Measurements from ENCODE around the gene GJA1.

The GJA1 gene

GRCh38 chr6:121460170-121460569 is 24.7 kb downstream of the GJA1 start:
- no peak overlapping the region for H3K27ac ChIP-seq (ENCODE audit: low read length)

DNA sequence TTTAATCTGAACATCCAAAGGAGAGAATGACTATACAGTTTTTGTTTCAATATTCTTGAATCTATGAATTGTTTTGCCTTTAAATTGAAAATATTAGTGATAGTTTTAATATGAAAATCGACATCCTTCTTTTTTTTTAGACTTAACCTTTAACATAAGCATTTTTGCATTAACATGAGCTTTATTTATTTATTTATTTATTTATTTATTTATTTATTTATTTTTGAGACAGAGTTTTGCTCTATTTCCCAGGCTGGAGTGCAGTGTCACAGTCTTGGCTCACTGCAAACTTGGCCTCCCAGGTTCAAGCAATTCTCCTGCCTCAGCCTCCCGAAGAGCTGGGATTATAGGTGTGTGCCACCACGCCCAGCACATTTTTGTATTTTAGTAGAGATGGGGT is 27.6 kb downstream of the GJA1 start:
- H3K36me3 ChIP-seq (ENCODE audit: control insufficient read depth, low read depth, low read length), result no peaks in the 10 kb centered on the region
- H3K4me1 ChIP-seq (ENCODE audit: control insufficient read depth, low read depth, low read length), result no peaks in the 10 kb centered on the region
- H3K9me3 ChIP-seq (ENCODE audit: control insufficient read depth, low read depth, low read length), result no peaks in the 10 kb centered on the region
- H3K27me3 ChIP-seq (ENCODE audit: control insufficient read depth, insufficient read depth, low read length), result no peaks in the 10 kb centered on the region
- H3K4me3 ChIP-seq (ENCODE audit: low read length), result no peak overlapping the region
- no peak overlapping the region for H3K9ac ChIP-seq (ENCODE audit: low read length)
- H3K27ac ChIP-seq (ENCODE audit: low read length), result no peak overlapping the region

More at GRCh38 chr6:121460170-121460569, 24.7 kb downstream of the GJA1 start:
- Histone ChIP-seq H3K4me3 (ENCODE audit: low read length) (no peak overlapping the region), H3K4me1 (ENCODE audit: control insufficient read depth, low read depth, low read length) (no peaks in the 10 kb centered on the region), H3K9me3 (ENCODE audit: control insufficient read depth, low read depth, low read length) (no peaks in the 10 kb centered on the region), H3K36me3 (ENCODE audit: control insufficient read depth, low read depth, low read length) (no peaks in the 10 kb centered on the region), H3K9ac (ENCODE audit: low read length) (no peak overlapping the region), H3K27me3 (ENCODE audit: control insufficient read depth, insufficient read depth, low read length) (no peaks in the 10 kb centered on the region)

DNA sequence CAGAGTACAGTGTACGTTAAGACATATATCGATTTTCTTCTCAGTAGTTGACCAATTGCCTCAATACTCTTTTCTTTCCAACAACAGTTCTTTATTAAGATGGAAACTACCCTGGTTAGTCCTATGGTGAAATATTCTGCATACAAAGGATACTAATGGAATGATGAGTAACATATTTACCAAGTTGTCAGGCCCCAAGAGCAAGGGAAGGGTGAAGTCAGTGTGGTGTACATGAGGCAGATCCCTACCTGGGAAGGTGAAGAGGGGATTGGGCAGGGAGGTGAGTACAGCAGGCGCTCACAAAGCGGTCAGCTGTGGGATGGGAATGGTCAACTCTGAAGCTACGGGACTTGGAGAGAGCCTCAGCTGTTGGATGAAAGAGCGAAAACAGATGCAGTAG is 29.7 kb downstream of the GJA1 start:
- Histone ChIP-seq H3K4me3 (ENCODE audit: low read length) (no peak overlapping the region), H3K27ac (ENCODE audit: low read length) (no peak overlapping the region), H3K27me3 (ENCODE audit: control insufficient read depth, insufficient read depth, low read length) (no peaks in the 10 kb centered on the region), H3K36me3 (ENCODE audit: control insufficient read depth, low read depth, low read length) (no peaks in the 10 kb centered on the region), H3K9ac (ENCODE audit: low read length) (no peak overlapping the region), H3K4me1 (ENCODE audit: control insufficient read depth, low read depth, low read length) (no peaks in the 10 kb centered on the region), H3K9me3 (ENCODE audit: control insufficient read depth, low read depth, low read length) (no peaks in the 10 kb centered on the region)

DNA sequence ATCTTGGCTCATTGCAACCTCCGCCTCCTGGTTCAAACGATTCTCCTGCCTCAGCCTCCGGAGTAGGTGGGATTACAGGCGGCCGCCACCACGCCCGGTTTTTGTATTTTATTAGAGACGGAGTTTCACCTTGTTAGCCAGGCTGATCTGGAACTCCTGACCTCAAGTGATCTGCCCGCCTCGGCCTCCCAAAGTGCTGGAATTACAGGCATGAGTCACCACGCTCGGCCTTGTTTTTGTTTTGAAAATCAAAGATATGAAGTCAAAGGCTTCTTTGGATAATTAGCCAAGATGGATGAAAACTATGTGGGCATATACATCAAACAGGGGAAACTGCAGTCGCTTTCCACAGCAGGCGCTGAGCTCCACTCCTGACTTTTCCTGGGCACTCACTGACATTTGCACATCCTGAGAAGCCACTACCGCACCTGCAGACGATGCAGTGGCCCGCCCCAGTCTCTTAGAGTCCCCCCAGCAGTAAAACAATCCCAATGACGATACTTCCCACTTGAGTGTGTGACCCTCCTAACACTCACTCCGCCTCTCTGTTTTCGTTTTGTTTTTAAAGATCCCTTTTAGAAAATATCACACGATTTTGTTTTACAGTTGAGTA is 44.1 kb downstream of the GJA1 start:
- Histone ChIP-seq H3K9me3 (ENCODE audit: control insufficient read depth, low read depth, low read length) (no peaks in the 10 kb centered on the region), H3K4me1 (ENCODE audit: control insufficient read depth, low read depth, low read length) (no peaks in the 10 kb centered on the region), H3K27me3 (ENCODE audit: control insufficient read depth, insufficient read depth, low read length) (no peaks in the 10 kb centered on the region), H3K9ac (ENCODE audit: low read length) (no peak overlapping the region), H3K36me3 (ENCODE audit: control insufficient read depth, low read depth, low read length) (no peaks in the 10 kb centered on the region), H3K4me3 (ENCODE audit: low read length) (no peak overlapping the region), H3K27ac (ENCODE audit: low read length) (no peak overlapping the region)

DNA sequence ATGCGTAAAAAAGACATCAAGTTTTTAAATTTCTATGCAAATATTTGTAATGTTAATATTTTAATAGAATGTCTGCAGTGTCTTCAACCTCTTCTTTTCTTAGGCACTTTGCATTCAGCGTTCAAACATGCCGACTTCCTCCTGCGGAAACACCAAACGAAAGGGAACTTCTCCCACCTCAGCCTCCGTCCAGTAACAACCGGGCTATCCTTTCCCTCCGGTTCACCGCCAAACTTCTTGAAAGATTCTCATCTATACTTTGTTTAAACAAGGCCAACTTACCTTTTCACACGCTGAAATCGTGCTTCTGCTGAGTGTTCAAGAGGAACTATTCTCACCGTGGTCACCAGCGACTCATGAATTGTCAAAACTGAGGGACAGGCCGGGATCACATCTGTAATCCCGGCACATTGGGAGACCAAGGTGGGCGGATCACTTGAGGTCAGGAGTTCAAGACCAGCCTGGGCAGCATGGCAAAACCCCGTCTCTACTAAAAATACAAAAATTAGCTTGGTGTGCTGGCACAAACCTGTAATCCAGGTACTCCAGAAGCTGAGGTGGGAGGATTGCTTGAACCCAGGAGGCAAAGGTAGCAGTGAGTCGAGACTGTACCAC is 44.8 kb downstream of the GJA1 start:
- Histone ChIP-seq H3K9me3 (ENCODE audit: control insufficient read depth, low read depth, low read length) (no peaks in the 10 kb centered on the region), H3K36me3 (ENCODE audit: control insufficient read depth, low read depth, low read length) (no peaks in the 10 kb centered on the region), H3K4me3 (ENCODE audit: low read length) (no peak overlapping the region), H3K9ac (ENCODE audit: low read length) (no peak overlapping the region), H3K4me1 (ENCODE audit: control insufficient read depth, low read depth, low read length) (peaks cover 3% of the 10 kb centered on the region), H3K27ac (ENCODE audit: low read length) (no peak overlapping the region), H3K27me3 (ENCODE audit: control insufficient read depth, insufficient read depth, low read length) (no peaks in the 10 kb centered on the region)

DNA sequence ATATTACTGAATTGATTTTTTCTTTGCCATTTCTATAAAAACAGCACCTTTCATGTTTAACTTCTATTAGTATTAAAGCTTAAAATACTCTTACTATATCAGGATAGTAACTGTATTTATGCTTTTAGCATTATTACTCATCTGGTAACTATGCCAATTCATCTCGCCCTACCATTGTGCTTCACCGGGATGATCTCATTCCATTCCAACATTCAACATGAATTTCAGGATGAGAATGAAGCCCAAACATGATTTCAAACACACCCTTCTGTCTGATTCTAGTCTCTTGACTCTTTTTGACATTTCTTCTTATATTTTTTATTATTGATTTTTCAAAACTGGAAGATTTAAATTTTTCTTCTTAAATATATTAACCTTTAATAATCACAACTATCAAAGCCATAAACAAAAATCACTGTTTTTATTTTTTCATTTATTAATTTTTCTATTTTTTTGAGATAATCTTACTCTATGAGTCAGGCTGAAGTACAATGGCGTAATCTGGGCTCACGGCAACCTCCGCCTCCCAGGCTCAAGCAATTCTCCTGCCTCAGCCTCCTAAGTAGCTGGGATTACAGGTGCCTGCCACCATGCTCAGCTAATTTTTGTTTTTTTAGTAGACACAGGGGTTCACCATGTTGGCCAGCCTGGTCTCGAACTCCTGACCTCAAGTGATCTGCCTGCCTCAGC is 46.7 kb downstream of the GJA1 start:
- no peaks in the 10 kb centered on the region for H3K9me3 ChIP-seq (ENCODE audit: control insufficient read depth, low read depth, low read length)
- no peak overlapping the region for H3K4me3 ChIP-seq (ENCODE audit: low read length)
- H3K27me3 ChIP-seq (ENCODE audit: control insufficient read depth, insufficient read depth, low read length), result no peaks in the 10 kb centered on the region
- no peak overlapping the region for H3K9ac ChIP-seq (ENCODE audit: low read length)
- no peaks in the 10 kb centered on the region for H3K36me3 ChIP-seq (ENCODE audit: control insufficient read depth, low read depth, low read length)
- H3K4me1 ChIP-seq (ENCODE audit: control insufficient read depth, low read depth, low read length), result peaks cover 8% of the 10 kb centered on the region
- H3K27ac ChIP-seq (ENCODE audit: low read length), result no peak overlapping the region

- Histone ChIP-seq H3K9ac (ENCODE audit: low read length) (no peak overlapping the region), H3K4me3 (ENCODE audit: low read length) (no peak overlapping the region), H3K9me3 (ENCODE audit: control insufficient read depth, low read depth, low read length) (no peaks in the 10 kb centered on the region), H3K27me3 (ENCODE audit: control insufficient read depth, insufficient read depth, low read length) (no peaks in the 10 kb centered on the region), H3K27ac (ENCODE audit: low read length) (no peak overlapping the region), H3K36me3 (ENCODE audit: control insufficient read depth, low read depth, low read length) (no peaks in the 10 kb centered on the region), H3K4me1 (ENCODE audit: control insufficient read depth, low read depth, low read length) (peaks cover 12% of the 10 kb centered on the region)
These were observed 47.3 kb downstream of the GJA1 start for GRCh38 chr6:121482751-121483150.

- Histone ChIP-seq H3K27me3 (ENCODE audit: control insufficient read depth, insufficient read depth, low read length) (no peaks in the 10 kb centered on the region), H3K36me3 (ENCODE audit: control insufficient read depth, low read depth, low read length) (no peaks in the 10 kb centered on the region), H3K4me1 (ENCODE audit: control insufficient read depth, low read depth, low read length) (peaks cover 20% of the 10 kb centered on the region), H3K27ac (ENCODE audit: low read length) (no peak overlapping the region), H3K4me3 (ENCODE audit: low read length) (no peak overlapping the region), H3K9ac (ENCODE audit: low read length) (no peak overlapping the region), H3K9me3 (ENCODE audit: control insufficient read depth, low read depth, low read length) (no peaks in the 10 kb centered on the region)
These were observed 49.9 kb downstream of the GJA1 start for GRCh38 chr6:121485359-121485811.

DNA sequence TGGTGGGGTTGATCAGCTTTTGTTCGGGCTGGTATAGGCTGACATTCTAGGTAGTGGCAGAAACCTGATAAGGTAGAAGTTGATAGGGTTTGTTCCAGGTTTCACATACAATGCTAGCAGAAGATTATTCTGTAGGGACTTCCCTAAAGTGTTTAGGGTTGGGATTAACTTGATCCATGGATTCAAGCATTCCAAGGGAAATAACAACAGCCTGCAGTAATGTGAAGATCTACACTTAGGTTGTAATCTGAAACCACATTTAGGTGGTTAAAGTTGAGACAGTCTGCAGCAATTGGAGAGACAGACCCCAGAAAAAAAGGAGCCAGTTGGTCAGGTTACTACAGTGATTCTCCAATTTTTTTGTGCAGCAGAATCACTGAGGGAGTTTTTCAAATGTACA is 56.1 kb downstream of the GJA1 start:
- Histone ChIP-seq H3K9ac (ENCODE audit: low read length) (no peak overlapping the region), H3K27ac (ENCODE audit: low read length) (peak overlapping the region; percentile 14), H3K27me3 (ENCODE audit: control insufficient read depth, insufficient read depth, low read length) (no peaks in the 10 kb centered on the region), H3K4me1 (ENCODE audit: control insufficient read depth, low read depth, low read length) (peaks cover 21% of the 10 kb centered on the region), H3K36me3 (ENCODE audit: control insufficient read depth, low read depth, low read length) (no peaks in the 10 kb centered on the region), H3K9me3 (ENCODE audit: control insufficient read depth, low read depth, low read length) (no peaks in the 10 kb centered on the region), H3K4me3 (ENCODE audit: low read length) (no peak overlapping the region)

GRCh38 chr6:121492536-121492935 is 57.1 kb downstream of the GJA1 start:
- Histone ChIP-seq H3K27me3 (ENCODE audit: control insufficient read depth, insufficient read depth, low read length) (no peaks in the 10 kb centered on the region), H3K9ac (ENCODE audit: low read length) (no peak overlapping the region), H3K27ac (ENCODE audit: low read length) (no peak overlapping the region), H3K4me1 (ENCODE audit: control insufficient read depth, low read depth, low read length) (peaks cover 17% of the 10 kb centered on the region), H3K9me3 (ENCODE audit: control insufficient read depth, low read depth, low read length) (no peaks in the 10 kb centered on the region), H3K36me3 (ENCODE audit: control insufficient read depth, low read depth, low read length) (no peaks in the 10 kb centered on the region), H3K4me3 (ENCODE audit: low read length) (no peak overlapping the region)

DNA sequence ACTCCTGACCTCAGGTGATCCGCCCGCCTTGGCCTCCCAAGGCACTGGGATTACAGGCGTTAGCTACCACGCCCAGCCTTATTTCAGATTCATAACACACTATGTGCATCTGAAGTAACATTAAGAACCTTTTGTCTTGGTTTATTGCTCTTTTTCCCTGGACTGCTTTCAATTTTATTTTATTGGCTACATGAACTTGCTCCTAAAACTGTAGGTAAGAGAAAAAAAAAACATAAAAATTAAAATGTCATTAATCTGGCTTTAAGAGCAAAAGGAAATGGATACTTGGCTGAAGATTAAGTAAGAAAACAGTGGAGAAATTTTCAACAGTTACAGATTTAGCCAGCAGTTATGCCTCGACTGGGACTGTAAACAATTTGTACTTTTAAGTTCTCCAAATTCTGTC is 62.5 kb downstream of the GJA1 start:
- Histone ChIP-seq H3K27me3 (ENCODE audit: control insufficient read depth, insufficient read depth, low read length) (no peaks in the 10 kb centered on the region), H3K36me3 (ENCODE audit: control insufficient read depth, low read depth, low read length) (no peaks in the 10 kb centered on the region), H3K4me3 (ENCODE audit: low read length) (no peak overlapping the region), H3K27ac (ENCODE audit: low read length) (no peak overlapping the region), H3K4me1 (ENCODE audit: control insufficient read depth, low read depth, low read length) (no peaks in the 10 kb centered on the region), H3K9ac (ENCODE audit: low read length) (no peak overlapping the region), H3K9me3 (ENCODE audit: control insufficient read depth, low read depth, low read length) (no peaks in the 10 kb centered on the region)
